Measurements from ENCODE around the gene ADAP1. TPM values are rescaled to one million over a fixed set of nuclear protein-coding genes. Genes with fewer than 3 reads are reported as not detected.
"Not testable (repeated sequence)": the region's sequence is repeated elsewhere in the genome, so short reads cannot be mapped to it uniquely, and the experiment has no call there.

The ADAP1 gene
- total and polyA plus RNA-seq, 2 experiments from 2014 or later: 0.24 to 1.1 TPM

DNA sequence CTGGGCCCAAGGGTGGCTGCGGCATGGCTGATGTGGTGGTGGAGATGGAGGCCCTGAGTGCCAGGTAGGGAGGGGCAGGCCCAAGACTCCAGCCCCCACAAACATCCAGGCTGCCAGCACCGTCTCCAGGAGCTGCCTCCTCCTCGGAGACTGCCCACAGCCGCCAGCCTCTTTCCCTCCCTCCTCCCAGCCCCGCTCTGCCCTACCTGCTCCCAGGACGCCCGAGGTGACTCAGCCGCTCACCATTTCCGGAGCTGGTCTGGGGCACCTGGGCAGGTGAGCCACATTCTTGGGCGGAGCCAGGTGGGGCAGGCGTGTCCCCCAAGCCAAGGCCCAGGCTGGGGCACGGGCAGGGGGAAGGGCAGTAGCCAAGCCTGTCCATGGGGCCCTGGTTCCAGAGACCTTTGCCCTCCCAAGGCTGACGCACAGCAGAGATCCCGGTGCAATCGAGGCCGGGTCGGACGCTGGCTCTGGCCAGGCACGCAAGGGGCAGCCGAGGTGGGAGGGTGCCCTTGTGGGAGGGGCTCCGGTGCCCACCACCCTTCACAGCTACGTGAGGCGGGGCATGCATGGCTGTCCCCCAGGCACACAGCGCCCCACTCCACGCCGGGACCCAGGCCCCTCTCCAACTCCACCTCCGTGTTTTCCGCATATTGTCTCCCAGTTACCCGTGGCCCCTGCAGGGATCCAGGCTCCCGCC, 8.8 kb downstream of the ADAP1 start:
- no peaks in the 10 kb centered on the region for H3K4me1 ChIP-seq (ENCODE audit: insufficient read depth)
- in situ Hi-C loops (cut with MboI): no loop called here
- TF ChIP-seq EZH2 (IDR thresholded peaks at IDR 0.05; ENCODE audit: insufficient read depth, poor library complexity, severe bottlenecking) (no peak), EZH2phosphoT487 (IDR thresholded peaks at IDR 0.05; ENCODE audit: insufficient read depth, low read depth) (no peak)
- no peaks in the 10 kb centered on the region for H3K79me2 ChIP-seq (ENCODE audit: insufficient read depth)
- H3K9me2 ChIP-seq (ENCODE audit: insufficient read depth): no peaks in the 10 kb centered on the region
- no peak overlapping the region for H2AFZ ChIP-seq
- no peak overlapping the region for H3K4me2 ChIP-seq (ENCODE audit: unreplicated experiment)
- H3K27me3 ChIP-seq (replicated peaks; ENCODE audit: insufficient read depth): peaks cover 14% of the 10 kb centered on the region
- 61 to 64% methylated on average over 28 to 30 of the region's 30 CpGs for WGBS, 2 experiments (ENCODE audit: low coverage in 1 of 2, low lambda C conversion rate in 2 of 2, missing lambda C conversion rate in 2 of 2)
- no peak overlapping the region for H3K27ac ChIP-seq
- H3K9ac ChIP-seq: no peak overlapping the region
- H4K20me1 ChIP-seq (ENCODE audit: insufficient read depth): no peaks in the 10 kb centered on the region
- H3K4me3 ChIP-seq: no peak overlapping the region
- no peaks in the 10 kb centered on the region for H3K9me3 ChIP-seq (ENCODE audit: low read depth)
- H3F3A ChIP-seq (ENCODE audit: insufficient read depth): no peaks in the 10 kb centered on the region
- no peaks in the 10 kb centered on the region for H3K36me3 ChIP-seq (ENCODE audit: low read depth)
- no peak for DNase-seq

- no peak overlapping the region for H3K9ac ChIP-seq
- H3K4me2 ChIP-seq (ENCODE audit: unreplicated experiment): no peak overlapping the region
- no peak overlapping the region for H3K4me3 ChIP-seq
- 71 to 77% methylated on average over 12 to 13 of the region's 13 CpGs for whole genome bisulfite sequencing, 2 experiments (ENCODE audit: low coverage in 1 of 2, low lambda C conversion rate in 2 of 2, missing lambda C conversion rate in 2 of 2)
- H3K36me3 ChIP-seq (ENCODE audit: low read depth): no peaks in the 10 kb centered on the region
- in situ Hi-C loops (cut with MboI): no loop called here
- no peaks in the 10 kb centered on the region for H3K4me1 ChIP-seq (ENCODE audit: insufficient read depth)
- no peak overlapping the region for H3K27ac ChIP-seq
- H2AFZ ChIP-seq: no peak overlapping the region
- no peak for DNase-seq
- TF ChIP-seq EZH2 (IDR thresholded peaks at IDR 0.05; ENCODE audit: insufficient read depth, poor library complexity, severe bottlenecking) (no peak), EZH2phosphoT487 (IDR thresholded peaks at IDR 0.05; ENCODE audit: insufficient read depth, low read depth) (no peak)
- H4K20me1 ChIP-seq (ENCODE audit: insufficient read depth): no peaks in the 10 kb centered on the region
- no peaks in the 10 kb centered on the region for H3K9me3 ChIP-seq (ENCODE audit: low read depth)
- H3K27me3 ChIP-seq (replicated peaks; ENCODE audit: insufficient read depth): peaks cover 19% of the 10 kb centered on the region
- no peaks in the 10 kb centered on the region for H3F3A ChIP-seq (ENCODE audit: insufficient read depth)
- H3K9me2 ChIP-seq (ENCODE audit: insufficient read depth): no peaks in the 10 kb centered on the region
- H3K79me2 ChIP-seq (ENCODE audit: insufficient read depth): no peaks in the 10 kb centered on the region
Observed at GRCh38 chr7:945147-945555, 9.3 kb downstream of the ADAP1 start.

GRCh38 chr7:944744-945143, 9.7 kb downstream of the ADAP1 start:
- TF ChIP-seq EZH2phosphoT487 (IDR thresholded peaks at IDR 0.05; ENCODE audit: insufficient read depth, low read depth) (no peak), EZH2 (IDR thresholded peaks at IDR 0.05; ENCODE audit: insufficient read depth, poor library complexity, severe bottlenecking) (no peak)
- H3K36me3 ChIP-seq (ENCODE audit: low read depth): no peaks in the 10 kb centered on the region
- H3K9me2 ChIP-seq (ENCODE audit: insufficient read depth): no peaks in the 10 kb centered on the region
- H3F3A ChIP-seq (ENCODE audit: insufficient read depth): no peaks in the 10 kb centered on the region
- H3K9me3 ChIP-seq (ENCODE audit: low read depth): no peaks in the 10 kb centered on the region
- 76% methylated on average over 5 of the region's 5 CpGs for WGBS, 2 experiments (ENCODE audit: low coverage in 1 of 2, low lambda C conversion rate in 2 of 2, missing lambda C conversion rate in 2 of 2)
- no peak overlapping the region for H3K4me3 ChIP-seq
- no peak overlapping the region for H3K27ac ChIP-seq
- H2AFZ ChIP-seq: no peak overlapping the region
- no peaks in the 10 kb centered on the region for H4K20me1 ChIP-seq (ENCODE audit: insufficient read depth)
- in situ Hi-C loops (cut with MboI): no loop called here
- no peak overlapping the region for H3K9ac ChIP-seq
- H3K27me3 ChIP-seq (replicated peaks; ENCODE audit: insufficient read depth): peaks cover 19% of the 10 kb centered on the region
- H3K4me1 ChIP-seq (ENCODE audit: insufficient read depth): no peaks in the 10 kb centered on the region
- H3K79me2 ChIP-seq (ENCODE audit: insufficient read depth): no peaks in the 10 kb centered on the region
- H3K4me2 ChIP-seq (ENCODE audit: unreplicated experiment): no peak overlapping the region
- no peak for DNase-seq

DNA sequence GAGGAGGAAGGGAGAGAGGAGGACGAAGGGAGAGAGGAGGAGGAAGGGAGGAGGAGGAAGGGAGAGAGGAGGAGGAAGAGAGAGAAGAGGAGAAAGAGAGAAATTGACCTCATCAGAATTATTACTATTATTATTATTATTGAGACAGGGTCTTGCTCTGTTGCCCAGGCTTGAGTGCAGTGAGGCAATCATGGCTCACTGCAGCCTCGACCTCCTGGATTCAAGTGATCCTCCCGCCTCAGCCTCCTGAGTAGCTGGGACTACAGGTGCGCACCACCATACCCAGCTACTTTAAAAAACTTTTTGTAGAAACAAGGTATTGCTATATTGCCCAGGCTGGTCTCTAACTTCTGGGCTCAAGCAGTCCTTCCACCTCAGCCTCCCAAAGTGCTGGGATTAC, 10.7 kb downstream of the ADAP1 start:
- 55 to 60% methylated on average over 3 to 4 of the region's 4 CpGs for WGBS, 2 experiments (ENCODE audit: low coverage in 1 of 2, low lambda C conversion rate in 2 of 2, missing lambda C conversion rate in 2 of 2)
- H3K4me1 ChIP-seq (ENCODE audit: insufficient read depth); H3K9ac ChIP-seq; H3K9me3 ChIP-seq (ENCODE audit: low read depth); in situ Hi-C loops (cut with MboI); DNase-seq; H3K27ac ChIP-seq; H3K9me2 ChIP-seq (ENCODE audit: insufficient read depth); H3K4me3 ChIP-seq; H3F3A ChIP-seq (ENCODE audit: insufficient read depth); H3K4me2 ChIP-seq (ENCODE audit: unreplicated experiment); H3K79me2 ChIP-seq (ENCODE audit: insufficient read depth); H4K20me1 ChIP-seq (ENCODE audit: insufficient read depth); H2AFZ ChIP-seq; H3K36me3 ChIP-seq (ENCODE audit: low read depth): not testable (repeated sequence)
- H3K27me3 ChIP-seq (replicated peaks; ENCODE audit: insufficient read depth): peaks cover 19% of the 10 kb centered on the region
